Mesothelial cell of epicardium (in vitro differentiated cells): ENCODE measurements around the gene GATAD2B. TPM values are rescaled to one million over a fixed set of nuclear protein-coding genes. Genes with fewer than 3 reads are reported as not detected.

Experiments
- DNase-seq, 2 experiments: peaks; one replicate each; pipeline ENCODE4 v3.0.0; 2021; ENCODE audit warnings: low spot score in 2 of 2; ENCODE audit not compliant: unreplicated experiment in 2 of 2
- H3K27ac Mint-ChIP-seq: 2 replicates; pipeline ENCODE4 v1.8.0; 2021; ENCODE audit warnings: mixed read lengths
- H3K27me3 Mint-ChIP-seq: 2 replicates; pipeline ENCODE4 v1.8.0; 2021; ENCODE audit warnings: low read depth, mixed read lengths
- H3K36me3 Mint-ChIP-seq: 2 replicates; pipeline ENCODE4 v1.8.0; 2021; ENCODE audit warnings: mixed read lengths
- H3K4me1 Mint-ChIP-seq: 2 replicates; pipeline ENCODE4 v1.8.0; 2021; ENCODE audit warnings: mixed read lengths
- H3K4me3 Mint-ChIP-seq: 2 replicates; pipeline ENCODE4 v1.8.0; 2021; ENCODE audit warnings: mild to moderate bottlenecking, moderate library complexity, mixed read lengths
- H3K9me3 Mint-ChIP-seq: 2 replicates; pipeline ENCODE4 v1.8.0; 2021; ENCODE audit warnings: mixed read lengths
- CTCF ChIP-seq: fragments of 200-600 bp; sonication (generic); IDR thresholded peaks from one replicate; pipeline ENCODE4 v1.5.0; 2021; ENCODE audit warnings: antibody characterized with exemption; ENCODE audit not compliant: unreplicated experiment
- total RNA-seq: library from RNA; stranded (reverse); gene quantifications from 3 replicates; pipeline ENCODE4 v1.2.1, GENCODE V29; 2021

GATAD2B gene
- total RNA-seq, 1 donor from 2014 or later = 77.3 TPM

DNA sequence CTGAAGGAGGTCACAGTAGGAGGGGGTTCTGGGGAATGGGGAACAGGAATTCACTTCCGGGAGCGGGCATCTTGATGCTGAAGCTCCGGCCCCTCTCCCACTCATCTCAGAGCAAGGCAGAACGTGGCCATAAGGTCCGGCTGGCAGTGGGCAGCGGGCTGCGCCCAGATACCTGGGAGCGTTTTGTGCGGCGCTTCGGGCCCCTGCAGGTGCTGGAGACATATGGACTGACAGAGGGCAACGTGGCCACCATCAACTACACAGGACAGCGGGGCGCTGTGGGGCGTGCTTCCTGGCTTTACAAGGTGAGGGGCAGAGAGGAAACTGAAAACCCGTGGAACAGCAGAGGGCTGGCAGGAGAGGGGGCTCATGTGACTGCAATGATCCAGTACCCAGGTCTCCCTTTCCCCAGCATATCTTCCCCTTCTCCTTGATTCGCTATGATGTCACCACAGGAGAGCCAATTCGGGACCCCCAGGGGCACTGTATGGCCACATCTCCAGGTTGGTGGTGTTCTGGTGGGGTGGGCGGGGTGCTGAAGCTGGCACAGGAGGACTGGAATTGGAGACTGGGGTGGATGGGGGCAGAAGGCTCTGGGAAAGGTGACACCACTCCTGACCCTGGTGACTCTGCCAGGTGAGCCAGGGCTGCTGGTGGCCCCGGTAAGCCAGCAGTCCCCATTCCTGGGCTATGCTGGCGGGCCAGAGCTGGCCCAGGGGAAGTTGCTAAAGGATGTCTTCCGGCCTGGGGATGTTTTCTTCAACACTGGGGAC lies 144.5 kb downstream of the GATAD2B start:
- no peak overlapping the region for H3K4me3 Mint-ChIP-seq
- H3K9me3 Mint-ChIP-seq = no peaks in the 10 kb centered on the region
- H3K27ac Mint-ChIP-seq = no peak overlapping the region
- H3K27me3 Mint-ChIP-seq = no peaks in the 10 kb centered on the region
- peaks cover 2% of the 10 kb centered on the region for H3K36me3 Mint-ChIP-seq
- TF ChIP-seq CTCF = no peak
- peaks cover 26% of the 10 kb centered on the region for H3K4me1 Mint-ChIP-seq
- no peak for DNase-seq

DNA sequence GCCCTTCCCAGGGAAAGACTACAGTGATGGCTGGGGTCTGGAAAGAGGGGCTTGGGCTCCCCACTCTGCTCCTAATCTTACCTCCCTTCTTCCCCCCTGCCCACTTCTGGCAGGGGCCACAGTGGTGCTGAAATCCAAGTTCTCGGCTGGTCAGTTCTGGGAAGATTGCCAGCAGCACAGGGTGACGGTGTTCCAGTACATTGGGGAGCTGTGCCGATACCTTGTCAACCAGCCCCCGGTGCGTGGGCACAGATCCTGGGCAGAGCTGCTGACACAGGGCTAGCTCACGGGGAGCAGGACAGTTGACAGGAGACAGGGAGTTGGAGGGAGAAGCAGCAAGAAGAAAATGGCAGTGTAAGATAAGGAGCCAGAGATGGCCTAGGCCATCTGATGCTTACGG lies 145.1 kb downstream of the GATAD2B start:
- Mint-ChIP-seq H3K27me3 (no peaks in the 10 kb centered on the region), H3K4me1 (peaks cover 21% of the 10 kb centered on the region), H3K36me3 (peaks cover 2% of the 10 kb centered on the region), H3K27ac (peak overlapping the region; percentile 61), H3K4me3 (no peak overlapping the region), H3K9me3 (no peaks in the 10 kb centered on the region)
- no peak for TF ChIP-seq CTCF
- no peak for DNase-seq

DNA sequence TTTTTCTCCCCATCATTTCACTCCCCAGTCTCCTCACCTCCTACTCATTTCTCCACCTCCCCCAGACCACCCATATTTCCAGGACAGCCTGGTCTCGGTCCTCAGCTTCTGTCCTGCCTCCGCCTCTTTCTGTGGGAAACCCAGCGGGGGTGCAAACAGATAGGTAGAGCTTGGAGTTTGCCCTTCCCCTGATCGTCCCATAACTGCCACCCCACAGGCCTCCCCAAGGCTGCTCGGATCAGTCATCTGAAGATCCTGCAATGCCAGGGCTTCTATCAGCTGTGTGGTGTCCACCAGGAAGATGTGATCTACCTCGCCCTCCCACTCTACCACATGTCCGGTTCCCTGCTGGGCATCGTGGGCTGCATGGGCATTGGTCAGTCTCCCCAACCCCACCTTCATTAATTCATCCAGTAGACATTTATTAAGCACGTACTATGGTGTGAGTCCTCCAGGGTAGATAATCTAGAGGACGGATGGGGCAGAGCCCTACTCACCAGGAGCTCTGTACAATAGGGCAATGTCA lies 145.9 kb downstream of the GATAD2B start:
- no peaks in the 10 kb centered on the region for H3K27me3 Mint-ChIP-seq
- H3K4me3 Mint-ChIP-seq = peak overlapping the region; percentile 78
- H3K9me3 Mint-ChIP-seq = no peaks in the 10 kb centered on the region
- H3K4me1 Mint-ChIP-seq = peaks cover 21% of the 10 kb centered on the region
- no peak overlapping the region for H3K27ac Mint-ChIP-seq
- DNase-seq = no peak
- peaks cover 2% of the 10 kb centered on the region for H3K36me3 Mint-ChIP-seq
- TF ChIP-seq CTCF = no peak

DNA sequence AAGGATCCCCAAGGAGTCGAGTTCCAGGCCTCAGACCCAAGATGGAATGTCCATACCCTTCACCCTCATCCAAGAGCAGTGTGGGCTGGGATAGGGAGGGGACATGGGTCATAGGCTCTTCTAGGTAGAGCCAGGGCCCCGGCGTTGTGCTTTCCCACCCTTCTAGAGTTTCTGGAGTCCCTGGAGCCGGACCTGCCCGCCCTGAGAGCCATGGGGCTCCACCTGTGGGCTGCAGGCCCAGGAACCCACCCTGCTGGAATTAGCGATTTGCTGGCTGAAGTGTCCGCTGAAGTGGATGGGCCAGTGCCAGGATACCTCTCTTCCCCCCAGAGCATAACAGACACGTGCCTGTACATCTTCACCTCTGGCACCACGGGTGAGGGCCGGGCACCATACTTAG lies 146.4 kb downstream of the GATAD2B start:
- no peak for TF ChIP-seq CTCF
- no peak for DNase-seq
- peak overlapping the region; percentile 85 for H3K27ac Mint-ChIP-seq
- H3K36me3 Mint-ChIP-seq = peaks cover 2% of the 10 kb centered on the region
- H3K4me3 Mint-ChIP-seq = peak overlapping the region; percentile 78
- no peaks in the 10 kb centered on the region for H3K27me3 Mint-ChIP-seq
- H3K4me1 Mint-ChIP-seq = peaks cover 21% of the 10 kb centered on the region
- no peaks in the 10 kb centered on the region for H3K9me3 Mint-ChIP-seq

DNA sequence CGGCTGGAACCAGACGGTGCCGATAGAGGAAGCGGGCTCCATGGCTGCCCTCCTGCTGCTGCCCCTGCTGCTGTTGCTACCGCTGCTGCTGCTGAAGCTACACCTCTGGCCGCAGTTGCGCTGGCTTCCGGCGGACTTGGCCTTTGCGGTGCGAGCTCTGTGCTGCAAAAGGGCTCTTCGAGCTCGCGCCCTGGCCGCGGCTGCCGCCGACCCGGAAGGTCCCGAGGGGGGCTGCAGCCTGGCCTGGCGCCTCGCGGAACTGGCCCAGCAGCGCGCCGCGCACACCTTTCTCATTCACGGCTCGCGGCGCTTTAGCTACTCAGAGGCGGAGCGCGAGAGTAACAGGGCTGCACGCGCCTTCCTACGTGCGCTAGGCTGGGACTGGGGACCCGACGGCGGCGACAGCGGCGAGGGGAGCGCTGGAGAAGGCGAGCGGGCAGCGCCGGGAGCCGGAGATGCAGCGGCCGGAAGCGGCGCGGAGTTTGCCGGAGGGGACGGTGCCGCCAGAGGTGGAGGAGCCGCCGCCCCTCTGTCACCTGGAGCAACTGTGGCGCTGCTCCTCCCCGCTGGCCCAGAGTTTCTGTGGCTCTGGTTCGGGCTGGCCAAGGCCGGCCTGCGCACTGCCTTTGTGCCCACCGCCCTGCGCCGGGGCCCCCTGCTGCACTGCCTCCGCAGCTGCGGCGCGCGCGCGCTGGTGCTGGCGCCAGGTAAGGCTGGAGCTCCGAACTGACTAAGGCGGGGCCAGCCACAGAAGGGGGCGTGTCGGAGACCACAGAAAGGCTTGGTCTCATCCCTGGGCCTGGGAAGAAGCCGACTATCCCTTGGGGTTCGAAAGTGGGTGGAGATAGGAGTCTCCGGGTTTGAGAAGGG lies 147.1 kb downstream of the GATAD2B start:
- peak overlapping the region; percentile 78 for H3K4me3 Mint-ChIP-seq
- peaks cover 21% of the 10 kb centered on the region for H3K4me1 Mint-ChIP-seq
- H3K9me3 Mint-ChIP-seq = no peaks in the 10 kb centered on the region
- DNase-seq = peak; percentile 68 to 83
- peaks cover 2% of the 10 kb centered on the region for H3K36me3 Mint-ChIP-seq
- H3K27me3 Mint-ChIP-seq = no peaks in the 10 kb centered on the region
- peak overlapping the region; percentile 85 for H3K27ac Mint-ChIP-seq
- TF ChIP-seq CTCF = no peak
